Stomach smooth muscle (tissue), 2 donors: ENCODE results near the gene PRSS56.
A peak's percentile ranks its signal among the peaks of the same experiment; 100 is the strongest.

ENCODE experiments used
- H3K27ac ChIP-seq: one replicate; pipeline ENCODE4 v1.7.0; 2013; ENCODE audit warnings: mild to moderate bottlenecking, low read length, inconsistent platforms
- H3K27me3 ChIP-seq, 2 donors: one replicate each; pipeline ENCODE4 v1.7.0; 2013; ENCODE audit warnings: low read length in 2 of 2; ENCODE audit not compliant: insufficient read depth in 2 of 2, control insufficient read depth in 1 of 2
- H3K36me3 ChIP-seq, 2 donors: one replicate each; pipeline ENCODE4 v1.7.0; 2013; ENCODE audit warnings: low read length in 2 of 2; ENCODE audit not compliant: control insufficient read depth in 2 of 2, insufficient read depth in 2 of 2
- H3K4me1 ChIP-seq: one replicate; pipeline ENCODE4 v1.7.0; 2013; ENCODE audit warnings: low read length; ENCODE audit not compliant: control insufficient read depth, insufficient read depth
- H3K4me3 ChIP-seq, 2 donors: one replicate each; pipeline ENCODE4 v1.7.0; 2013; ENCODE audit warnings: low read length in 2 of 2
- H3K9ac ChIP-seq, 2 donors: one replicate each; pipeline ENCODE4 v1.7.0; 2013; ENCODE audit warnings: low read length in 2 of 2, mild to moderate bottlenecking in 1 of 2
- H3K9me3 ChIP-seq, 2 donors: one replicate each; pipeline ENCODE4 v1.7.0; 2013; ENCODE audit warnings: low read length in 2 of 2; ENCODE audit not compliant: control insufficient read depth in 2 of 2
- donor health status: healthy.
- donor health status: Pancreatic carcinoma.

Gene PRSS56

GRCh38 chr2:232520489-232520888 lies 301 bp downstream of the PRSS56 start:
- no peaks in the 10 kb centered on the region for H3K36me3 ChIP-seq
- no peak overlapping the region for H3K9ac ChIP-seq
- H3K4me3 ChIP-seq, result no peak overlapping the region
- H3K27me3 ChIP-seq, result peaks cover 21 to 49% of the 10 kb centered on the region in 2 donors
- no peak overlapping the region for H3K27ac ChIP-seq
- no peaks in the 10 kb centered on the region for H3K9me3 ChIP-seq
- H3K4me1 ChIP-seq, result peaks cover 23% of the 10 kb centered on the region

DNA sequence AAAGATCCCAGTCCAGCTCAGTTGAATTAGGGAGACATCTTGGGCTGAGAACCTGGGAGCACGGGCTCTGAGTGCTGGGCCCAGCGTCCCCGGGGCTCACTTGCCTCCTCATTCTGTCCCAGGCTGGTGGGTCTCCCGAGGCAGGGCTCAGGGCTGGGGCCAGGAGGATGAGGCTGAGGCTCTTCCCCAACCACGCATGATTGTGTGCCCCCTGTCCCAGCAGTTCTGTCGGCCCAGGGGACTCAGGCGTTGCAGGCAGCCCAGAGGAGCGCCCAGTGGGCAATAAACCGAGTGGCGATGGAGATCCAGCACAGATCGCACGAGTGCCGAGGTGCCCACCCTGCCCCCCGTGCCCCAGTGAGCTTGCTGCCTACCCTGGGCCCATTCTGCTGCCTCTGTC lies 910 bp downstream of the PRSS56 start:
- H3K36me3 ChIP-seq, result no peaks in the 10 kb centered on the region
- H3K27me3 ChIP-seq, result peaks cover 21 to 50% of the 10 kb centered on the region in 2 donors
- H3K9me3 ChIP-seq, result no peaks in the 10 kb centered on the region
- H3K4me1 ChIP-seq, result peaks cover 23% of the 10 kb centered on the region
- H3K4me3 ChIP-seq, result no peak overlapping the region
- no peak overlapping the region for H3K9ac ChIP-seq
- no peak overlapping the region for H3K27ac ChIP-seq

DNA sequence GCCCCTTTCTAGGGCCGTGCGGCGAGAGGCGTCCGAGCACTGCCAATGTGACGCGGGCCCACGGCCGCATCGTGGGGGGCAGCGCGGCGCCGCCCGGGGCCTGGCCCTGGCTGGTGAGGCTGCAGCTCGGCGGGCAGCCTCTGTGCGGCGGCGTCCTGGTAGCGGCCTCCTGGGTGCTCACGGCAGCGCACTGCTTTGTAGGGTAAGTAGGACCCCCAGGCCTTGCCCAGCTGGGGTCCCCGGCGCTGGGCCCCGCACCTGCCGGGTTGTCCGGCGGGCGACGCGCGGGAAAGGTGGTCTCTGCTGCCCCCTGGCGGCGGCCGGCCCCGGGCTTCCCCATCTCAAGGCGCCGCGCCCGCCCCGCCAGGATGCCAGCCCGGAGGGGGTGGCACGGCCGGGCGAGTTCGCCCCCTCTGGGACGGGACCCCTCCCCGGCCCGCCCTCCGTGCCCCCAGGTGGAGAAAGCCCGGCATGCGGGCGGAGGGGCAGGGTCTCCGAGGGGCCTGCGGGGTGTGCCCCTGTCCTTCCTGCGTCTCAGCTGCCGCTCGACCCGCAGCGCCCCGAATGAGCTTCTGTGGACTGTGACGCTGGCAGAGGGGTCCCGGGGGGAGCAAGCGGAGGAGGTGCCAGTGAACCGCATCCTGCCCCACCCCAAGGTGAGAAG lies 1.9 kb downstream of the PRSS56 start:
- H3K9ac ChIP-seq, result no peak overlapping the region
- H3K4me1 ChIP-seq, result peaks cover 23% of the 10 kb centered on the region
- H3K27ac ChIP-seq, result no peak overlapping the region
- no peaks in the 10 kb centered on the region for H3K36me3 ChIP-seq
- H3K9me3 ChIP-seq, result no peaks in the 10 kb centered on the region
- H3K27me3 ChIP-seq, result peaks cover 21 to 50% of the 10 kb centered on the region in 2 donors
- peak overlapping the region in 1 of 2 donors; percentile 47 for H3K4me3 ChIP-seq

GRCh38 chr2:232522623-232523401 lies 2.6 kb downstream of the PRSS56 start:
- H3K36me3 ChIP-seq, result no peaks in the 10 kb centered on the region
- no peak overlapping the region for H3K9ac ChIP-seq
- peaks cover 21 to 49% of the 10 kb centered on the region in 2 donors for H3K27me3 ChIP-seq
- H3K9me3 ChIP-seq, result no peaks in the 10 kb centered on the region
- no peak overlapping the region for H3K4me3 ChIP-seq
- no peak overlapping the region for H3K27ac ChIP-seq
- peaks cover 23% of the 10 kb centered on the region for H3K4me1 ChIP-seq

- Histone ChIP-seq H3K27ac (no peak overlapping the region), H3K9me3 (no peaks in the 10 kb centered on the region), H3K4me3 (peak overlapping the region in 1 of 2 donors; percentile 44), H3K4me1 (peaks cover 23% of the 10 kb centered on the region), H3K9ac (no peak overlapping the region), H3K36me3 (no peaks in the 10 kb centered on the region), H3K27me3 (peaks cover 21 to 48% of the 10 kb centered on the region in 2 donors)
Observed at GRCh38 chr2:232523402-232523681, 3.2 kb downstream of the PRSS56 start.

GRCh38 chr2:232523682-232524597 lies 3.8 kb downstream of the PRSS56 start:
- Histone ChIP-seq H3K4me3 (peak overlapping the region in 1 of 2 donors; percentile 44), H3K27ac (no peak overlapping the region), H3K27me3 (peaks cover 21 to 48% of the 10 kb centered on the region in 2 donors), H3K36me3 (no peaks in the 10 kb centered on the region), H3K9me3 (no peaks in the 10 kb centered on the region), H3K4me1 (peaks cover 23% of the 10 kb centered on the region), H3K9ac (no peak overlapping the region)

DNA sequence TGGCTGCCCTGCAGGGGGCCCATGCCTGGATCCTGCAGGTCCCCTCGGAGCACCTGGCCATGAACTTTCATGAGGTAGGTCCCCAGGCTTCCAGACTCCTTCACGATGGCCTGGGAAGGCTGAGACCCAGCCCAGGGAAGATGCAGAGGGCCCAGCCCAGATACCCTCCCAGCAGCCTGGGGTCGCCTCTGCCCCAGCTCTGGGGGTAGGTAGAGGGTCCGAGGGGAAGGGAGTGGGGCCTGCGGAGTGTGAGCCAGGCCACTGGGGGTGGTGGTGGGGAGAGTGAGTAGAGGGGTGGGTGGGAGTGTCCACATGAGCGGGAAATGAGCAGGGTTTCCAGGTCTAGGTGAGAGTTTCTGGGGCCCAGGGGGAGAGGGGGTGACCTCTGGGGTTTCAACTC lies 4.6 kb downstream of the PRSS56 start:
- H3K27ac ChIP-seq, result no peak overlapping the region
- peaks cover 21 to 48% of the 10 kb centered on the region in 2 donors for H3K27me3 ChIP-seq
- H3K9ac ChIP-seq, result no peak overlapping the region
- H3K4me1 ChIP-seq, result peaks cover 23% of the 10 kb centered on the region
- H3K9me3 ChIP-seq, result no peaks in the 10 kb centered on the region
- H3K36me3 ChIP-seq, result no peaks in the 10 kb centered on the region
- no peak overlapping the region for H3K4me3 ChIP-seq

- Histone ChIP-seq H3K4me3 (no peak overlapping the region), H3K36me3 (no peaks in the 10 kb centered on the region), H3K27me3 (peaks cover 21 to 48% of the 10 kb centered on the region in 2 donors), H3K27ac (no peak overlapping the region), H3K9me3 (no peaks in the 10 kb centered on the region), H3K4me1 (peaks cover 23% of the 10 kb centered on the region), H3K9ac (no peak overlapping the region)
Observed at GRCh38 chr2:232525199-232525598, 5.0 kb downstream of the PRSS56 start.

DNA sequence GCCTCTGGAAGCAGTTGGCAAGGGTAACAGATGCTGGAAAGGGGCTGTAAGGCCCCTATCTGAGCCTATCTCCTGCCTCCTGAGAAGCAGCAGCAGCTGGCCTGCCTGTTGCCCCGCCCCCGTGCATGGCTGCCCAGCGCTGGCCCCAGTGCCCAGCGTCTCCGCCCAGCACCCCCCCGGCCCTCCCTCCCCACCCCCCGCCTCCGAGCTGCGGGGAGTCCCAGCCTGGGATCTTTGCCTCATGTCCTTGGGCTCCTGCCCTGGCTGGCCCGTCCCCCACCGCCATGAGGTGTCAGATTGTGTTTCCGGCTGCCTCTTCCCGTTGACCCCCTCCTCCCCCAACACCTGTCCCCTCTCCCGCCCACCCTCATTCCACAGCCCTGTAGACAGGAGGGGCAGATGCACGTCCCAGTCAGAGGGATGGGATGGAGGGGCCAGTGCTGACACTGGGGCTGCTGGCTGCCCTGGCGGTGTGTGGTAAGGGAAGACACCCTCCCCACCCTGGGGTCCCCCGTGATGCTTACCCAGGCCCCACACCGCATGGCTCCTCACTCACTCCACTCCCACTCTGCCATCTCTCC lies 5.7 kb downstream of the PRSS56 start, which contains the start of gene CHRND:
Gene CHRND (plus strand): TSS at position 370 of the 581 bp plus-strand sequence. CDS start 56 bp downstream, at position 426.
- Histone ChIP-seq H3K27ac (no peak within 1 kb of the TSS), H3K36me3 (no peaks in the 10 kb centered on the region), H3K9ac (no peak within 1 kb of the TSS), H3K9me3 (no peaks in the 10 kb centered on the region), H3K4me1 (peaks cover 23% of the 10 kb centered on the region), H3K27me3 (peaks cover 20 to 46% of the 10 kb centered on the region in 2 donors), H3K4me3 (no peak within 1 kb of the TSS)

- H3K27me3 ChIP-seq, result peaks cover 16 to 40% of the 10 kb centered on the region in 2 donors
Observed at GRCh38 chr2:232526372-232526941, 6.3 kb downstream of the PRSS56 start.

More at GRCh38 chr2:232526372-232526941, 6.3 kb downstream of the PRSS56 start:
- Histone ChIP-seq H3K27ac (no peak overlapping the region), H3K36me3 (no peaks in the 10 kb centered on the region), H3K4me3 (no peak overlapping the region), H3K9ac (no peak overlapping the region), H3K4me1 (peaks cover 23% of the 10 kb centered on the region), H3K9me3 (no peaks in the 10 kb centered on the region)
